HG03520 (cell line): ENCODE measurements around the gene PHACTR3.
"Not testable (repeated sequence)": the region's sequence is repeated elsewhere in the genome, so short reads cannot be mapped to it uniquely, and the experiment has no call there.

Experiments
- ATAC-seq: cut with Tn5 transposase; IDR thresholded peaks from one replicate; pipeline ENCODE4 v1.9.1; 2021; ENCODE audit warnings: mild to moderate bottlenecking, moderate library complexity; ENCODE audit not compliant: unreplicated experiment

PHACTR3 gene

GRCh38 chr20:59836767-59837166 lies 232.4 kb downstream of the PHACTR3 start:
- ATAC-seq: no peak

- peak; percentile 93 for ATAC-seq
These were observed 233.5 kb downstream of the PHACTR3 start for GRCh38 chr20:59837623-59838394.

GRCh38 chr20:59839400-59839799 lies 235.1 kb downstream of the PHACTR3 start:
- no peak for ATAC-seq

GRCh38 chr20:59845472-59845871 lies 241.1 kb downstream of the PHACTR3 start:
- no peak for ATAC-seq

GRCh38 chr20:59848182-59848581 lies 243.8 kb downstream of the PHACTR3 start:
- no peak for ATAC-seq

GRCh38 chr20:59850018-59850641 lies 245.8 kb downstream of the PHACTR3 start:
- ATAC-seq: peak; percentile 60

- not testable (repeated sequence) for ATAC-seq
These were observed 252.2 kb downstream of the PHACTR3 start for GRCh38 chr20:59856526-59856925.

- not testable (repeated sequence) for ATAC-seq
These were observed 252.6 kb downstream of the PHACTR3 start for GRCh38 chr20:59856941-59857340.

- no peak for ATAC-seq
These were observed 253.6 kb downstream of the PHACTR3 start for GRCh38 chr20:59857966-59858365.

- no peak for ATAC-seq
These were observed 254.1 kb downstream of the PHACTR3 start for GRCh38 chr20:59858425-59858824.

- no peak for ATAC-seq
These were observed 257.1 kb downstream of the PHACTR3 start for GRCh38 chr20:59861401-59861800.

GRCh38 chr20:59863058-59863457 lies 258.7 kb downstream of the PHACTR3 start:
- no peak for ATAC-seq

GRCh38 chr20:59864726-59865125 lies 260.4 kb downstream of the PHACTR3 start:
- ATAC-seq: no peak

GRCh38 chr20:59866338-59866737 lies 262.0 kb downstream of the PHACTR3 start:
- no peak for ATAC-seq

- ATAC-seq: no peak
These were observed 266.8 kb downstream of the PHACTR3 start for GRCh38 chr20:59871096-59871495.

- ATAC-seq: no peak
These were observed 269.1 kb downstream of the PHACTR3 start for GRCh38 chr20:59873409-59873808.

GRCh38 chr20:59880198-59880597 lies 275.9 kb downstream of the PHACTR3 start:
- no peak for ATAC-seq

GRCh38 chr20:59884494-59884893 lies 280.2 kb downstream of the PHACTR3 start:
- ATAC-seq: no peak

- ATAC-seq: no peak
These were observed 283.7 kb downstream of the PHACTR3 start for GRCh38 chr20:59888050-59888449.

- not testable (repeated sequence) for ATAC-seq
These were observed 285.7 kb downstream of the PHACTR3 start for GRCh38 chr20:59890035-59890434.

- no peak for ATAC-seq
These were observed 287.2 kb downstream of the PHACTR3 start for GRCh38 chr20:59891581-59891980.

GRCh38 chr20:59895908-59896307 lies 291.6 kb downstream of the PHACTR3 start:
- no peak for ATAC-seq
